HG03196 (cell line): ENCODE measurements around the gene SND1.

ENCODE experiments used
- ATAC-seq: cut with Tn5 transposase; IDR thresholded peaks from one replicate; pipeline ENCODE4 v1.9.1; 2021; ENCODE audit not compliant: unreplicated experiment

Gene SND1

DNA sequence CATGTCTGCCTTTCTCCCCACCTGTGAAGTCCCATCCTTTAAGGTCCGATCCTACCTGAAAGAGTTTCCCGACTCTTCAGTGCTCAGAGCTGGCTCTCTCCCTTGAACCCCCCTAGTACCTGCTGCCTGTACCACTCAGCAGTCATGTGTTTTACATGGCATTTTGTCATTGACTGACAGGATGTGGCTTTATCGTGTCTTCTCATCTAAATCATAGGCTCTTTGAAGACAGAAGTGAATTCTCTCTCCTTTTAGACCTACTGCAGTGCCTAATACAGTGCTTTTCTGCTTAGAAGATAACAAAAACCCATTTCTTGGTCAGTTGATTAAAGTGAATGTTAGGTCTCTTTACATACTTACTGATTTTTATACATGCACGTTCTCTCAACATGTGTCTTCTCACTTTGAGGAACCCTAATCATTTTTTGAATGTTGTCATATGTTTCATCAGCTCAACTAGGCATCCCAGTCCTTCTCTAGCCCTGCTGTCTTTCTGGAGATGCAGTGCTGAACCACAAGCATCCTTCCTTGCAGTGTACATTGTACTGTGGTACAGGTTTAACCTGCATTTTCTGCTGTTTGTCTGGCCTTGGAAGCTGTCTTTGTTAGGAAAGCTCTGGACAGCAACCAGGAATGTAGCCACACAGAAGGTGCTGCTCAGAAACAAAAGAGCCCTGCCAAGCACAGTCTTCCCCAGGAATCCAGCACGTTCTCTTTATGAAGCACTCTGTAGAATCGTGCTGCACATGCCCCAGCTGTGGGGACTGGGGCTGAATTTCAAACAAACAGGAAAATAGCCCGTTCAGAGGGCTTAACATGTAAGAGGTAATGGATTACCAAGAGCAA, 407.4 kb downstream of the SND1 start:
- no peak for ATAC-seq

DNA sequence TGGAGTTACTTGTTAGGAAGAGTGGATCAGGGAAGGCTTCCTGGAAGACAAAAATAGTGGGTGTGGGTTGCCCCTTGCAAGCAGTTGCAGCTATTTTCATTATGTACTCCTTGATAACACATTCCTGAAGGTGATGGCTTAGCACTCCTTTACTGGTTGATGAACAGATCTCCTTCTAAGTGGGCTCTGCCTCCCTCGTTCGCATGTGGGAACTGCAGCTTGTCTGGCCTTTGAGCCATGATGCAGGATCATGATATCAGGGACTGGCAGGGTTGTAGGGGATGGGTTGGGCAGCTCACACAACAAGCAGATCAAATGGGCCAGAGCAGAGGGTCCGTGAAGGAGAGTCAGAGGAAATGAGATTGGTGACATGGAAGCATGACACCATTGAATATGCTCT, 408.0 kb downstream of the SND1 start:
- no peak for ATAC-seq

DNA sequence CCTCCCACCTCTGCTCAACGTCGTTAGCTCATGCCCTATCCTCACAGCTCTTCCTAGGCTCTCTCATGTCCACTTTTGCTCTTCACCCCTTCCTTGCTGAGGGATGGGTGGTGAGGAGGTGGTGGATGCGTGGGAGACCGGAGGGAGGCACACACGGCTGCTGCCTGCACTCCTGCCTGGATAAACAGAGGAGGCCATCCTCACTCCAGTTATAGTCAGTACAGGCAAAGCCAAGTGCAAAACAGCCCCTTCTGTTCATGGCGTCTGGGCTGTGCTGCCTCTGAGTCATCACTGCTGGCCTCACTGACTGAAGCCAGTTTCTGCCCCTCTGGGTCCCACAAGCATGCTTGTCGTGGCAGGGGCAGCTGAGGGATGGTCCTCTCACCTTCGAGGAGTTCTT, 411.1 kb downstream of the SND1 start:
- no peak for ATAC-seq

DNA sequence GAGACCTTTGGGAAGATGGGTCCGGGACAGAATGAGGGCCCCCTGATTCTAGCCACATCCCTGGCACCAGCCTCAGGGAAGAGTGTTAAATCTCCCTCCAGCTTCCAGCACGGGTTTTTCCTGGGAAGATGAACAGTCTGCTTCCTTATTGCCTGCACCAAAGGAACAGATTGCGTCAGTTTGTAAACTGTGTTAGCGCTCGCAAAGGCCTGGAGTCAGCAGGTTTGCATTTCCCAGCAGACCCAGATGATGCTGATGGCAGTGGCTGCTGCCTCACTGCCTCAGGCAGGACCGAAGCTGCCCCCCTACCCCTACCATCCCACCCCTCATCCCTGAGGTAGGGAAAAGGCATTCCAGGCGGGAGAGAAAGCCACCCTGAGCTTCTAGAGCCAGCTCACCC, 413.9 kb downstream of the SND1 start:
- no peak for ATAC-seq

DNA sequence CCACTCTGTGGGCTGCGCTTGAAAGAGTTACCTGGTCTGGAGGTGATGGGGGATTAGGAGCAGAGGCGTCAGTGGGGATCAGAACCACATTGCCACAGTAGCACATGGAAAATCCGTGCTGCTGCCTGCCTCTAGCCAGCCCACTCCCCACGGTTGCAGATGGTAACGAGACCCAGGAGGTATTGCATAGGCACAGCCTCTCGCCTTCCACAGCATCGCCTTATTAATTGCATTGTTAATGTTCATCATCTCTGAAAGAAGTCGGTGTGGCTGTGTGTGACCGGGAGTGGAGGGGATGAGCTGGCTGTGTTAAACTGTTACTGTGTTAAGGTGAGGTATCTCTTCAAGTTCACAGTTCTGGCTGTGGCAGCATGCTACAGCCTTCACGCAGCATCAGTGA, 414.4 kb downstream of the SND1 start:
- no peak for ATAC-seq

DNA sequence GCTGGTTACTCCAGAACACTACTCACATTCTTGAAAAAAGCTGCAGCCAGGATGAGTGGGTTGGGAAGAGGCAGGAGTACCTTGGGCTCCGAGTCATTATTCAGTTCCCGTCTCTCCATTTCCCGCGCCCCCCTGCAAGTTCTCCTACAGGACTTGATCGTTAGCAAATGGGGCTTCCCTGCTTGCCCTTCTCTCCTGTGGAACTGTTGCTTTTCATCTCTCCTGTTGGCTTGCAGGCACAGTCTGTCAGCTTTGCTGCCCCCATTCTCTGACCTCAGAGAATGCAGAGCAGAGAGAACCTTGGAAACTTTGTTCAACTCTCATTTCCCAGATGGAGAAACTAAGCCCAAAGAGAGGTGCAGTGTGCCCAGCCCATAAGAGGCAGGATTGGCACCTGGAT, 414.9 kb downstream of the SND1 start:
- ATAC-seq = no peak

DNA sequence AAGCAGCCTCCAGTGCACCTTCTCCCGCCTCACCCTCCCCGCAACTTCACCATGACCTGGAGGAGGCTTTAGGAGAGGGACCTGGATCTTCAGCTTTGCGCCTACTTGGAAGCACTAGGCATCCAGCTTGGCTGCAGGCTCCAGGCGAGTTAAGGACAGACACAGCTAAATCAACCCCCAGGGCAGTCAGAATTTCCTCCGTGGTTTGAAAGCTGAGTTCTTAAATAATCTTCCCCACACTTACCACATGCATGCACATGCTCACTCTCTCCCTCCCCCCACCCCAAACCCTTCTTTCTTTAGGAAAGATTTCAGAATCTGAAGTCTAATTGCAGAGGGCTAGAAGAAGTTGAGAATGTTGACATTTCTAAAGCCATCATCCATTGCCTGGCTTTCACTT, 416.0 kb downstream of the SND1 start:
- no peak for ATAC-seq

DNA sequence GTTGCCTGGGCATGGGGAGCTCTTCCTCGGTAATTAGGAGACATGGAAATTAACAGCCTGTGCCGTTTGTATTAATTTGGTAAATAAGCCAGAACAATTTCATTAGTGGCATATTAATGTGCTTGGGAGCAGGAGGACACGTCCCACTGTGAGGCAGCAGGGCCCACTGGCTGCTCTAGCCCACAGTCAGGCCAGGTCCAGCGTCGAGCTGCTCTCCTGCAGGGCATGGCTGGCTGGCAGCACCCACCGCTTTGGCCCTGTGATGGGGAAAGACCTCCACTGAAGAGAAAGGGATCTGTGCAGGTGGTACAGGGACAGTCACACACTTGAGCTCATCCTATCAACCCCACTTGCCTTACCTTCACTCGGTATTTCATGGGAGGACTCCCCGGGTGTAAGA, 416.8 kb downstream of the SND1 start:
- no peak for ATAC-seq

DNA sequence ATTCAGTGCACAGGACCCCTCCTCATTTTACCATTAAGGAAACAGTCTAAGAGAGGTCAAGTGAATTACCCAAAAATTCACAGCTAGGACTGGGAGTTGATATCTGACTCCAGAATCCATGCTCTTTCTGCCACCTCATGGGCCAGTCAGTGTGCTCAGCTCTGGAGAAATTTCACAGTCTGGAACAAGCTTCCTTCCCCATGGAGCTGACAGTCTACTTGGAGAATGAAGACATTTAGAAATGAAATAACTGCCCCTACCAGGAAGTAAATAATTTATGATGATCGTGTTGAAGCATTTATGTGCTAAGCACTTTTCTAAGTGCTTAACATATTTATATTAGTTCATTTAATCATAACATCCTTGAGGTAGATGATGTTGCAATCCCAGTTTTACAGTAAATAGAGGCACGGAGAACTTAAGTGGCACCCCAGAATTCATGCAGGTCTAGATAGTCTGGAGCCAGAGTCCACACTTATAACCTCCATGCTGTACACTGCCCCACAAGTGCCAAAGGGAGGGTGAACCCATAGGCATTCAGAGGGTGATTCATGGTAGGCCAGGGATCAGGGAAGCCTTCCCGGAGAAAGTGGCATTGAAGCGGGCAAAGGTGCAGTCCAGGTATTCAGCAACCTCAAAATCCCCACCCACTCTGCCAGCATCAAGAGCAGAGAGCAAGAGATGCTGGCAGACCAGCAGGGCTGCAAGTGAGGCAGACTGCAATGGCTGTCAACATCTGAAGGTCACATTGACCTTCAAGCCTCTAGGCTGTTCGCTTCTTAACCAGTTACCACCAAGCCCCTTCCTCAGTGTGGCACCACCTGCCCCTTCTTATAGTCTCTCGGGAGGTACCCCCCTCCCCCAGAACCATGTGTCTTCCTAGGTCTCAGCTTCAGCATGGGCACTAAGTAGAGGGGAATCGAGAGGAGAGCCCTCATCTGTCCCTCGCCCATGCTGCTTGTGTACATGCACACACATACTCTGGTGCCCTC, 417.7 kb downstream of the SND1 start:
- no peak for ATAC-seq

DNA sequence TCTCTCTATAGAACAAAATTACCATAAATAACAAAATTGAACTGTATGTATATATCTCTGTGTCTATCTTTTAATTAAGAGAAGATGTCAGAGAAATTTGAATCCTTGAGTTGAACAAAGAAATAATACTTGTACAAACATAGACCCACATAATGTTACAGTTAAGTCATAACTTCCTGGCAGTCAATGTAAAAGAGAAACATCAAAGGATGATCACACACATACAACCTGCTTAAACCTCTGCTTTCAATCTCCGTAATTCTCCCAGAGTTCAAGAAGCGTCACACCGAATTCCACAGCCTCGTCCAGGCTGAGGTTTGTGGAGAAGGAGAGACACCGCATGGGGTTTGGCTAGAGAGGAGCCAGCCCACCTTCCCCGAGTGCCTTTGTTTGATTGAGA, 419.4 kb downstream of the SND1 start:
- no peak for ATAC-seq

DNA sequence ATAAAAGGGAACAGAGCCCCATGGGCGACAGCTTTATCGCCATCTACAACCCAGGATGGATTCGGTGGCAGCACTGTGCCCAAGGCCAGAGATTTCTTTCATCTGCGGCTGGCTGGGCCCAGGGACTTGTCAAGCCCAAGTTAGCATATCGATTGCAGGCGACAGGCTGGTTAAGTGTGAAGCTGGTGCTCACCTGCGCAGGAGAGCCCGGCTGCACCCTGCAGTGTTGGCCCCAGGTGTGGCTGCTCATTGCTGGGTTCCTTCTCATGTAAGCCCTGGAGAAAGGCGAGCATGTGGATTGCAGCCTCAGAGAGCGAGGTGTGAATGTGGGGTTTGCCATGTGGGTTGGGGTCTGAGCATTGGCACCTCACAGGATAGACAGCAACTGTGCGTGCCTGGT, 419.8 kb downstream of the SND1 start:
- ATAC-seq = no peak

DNA sequence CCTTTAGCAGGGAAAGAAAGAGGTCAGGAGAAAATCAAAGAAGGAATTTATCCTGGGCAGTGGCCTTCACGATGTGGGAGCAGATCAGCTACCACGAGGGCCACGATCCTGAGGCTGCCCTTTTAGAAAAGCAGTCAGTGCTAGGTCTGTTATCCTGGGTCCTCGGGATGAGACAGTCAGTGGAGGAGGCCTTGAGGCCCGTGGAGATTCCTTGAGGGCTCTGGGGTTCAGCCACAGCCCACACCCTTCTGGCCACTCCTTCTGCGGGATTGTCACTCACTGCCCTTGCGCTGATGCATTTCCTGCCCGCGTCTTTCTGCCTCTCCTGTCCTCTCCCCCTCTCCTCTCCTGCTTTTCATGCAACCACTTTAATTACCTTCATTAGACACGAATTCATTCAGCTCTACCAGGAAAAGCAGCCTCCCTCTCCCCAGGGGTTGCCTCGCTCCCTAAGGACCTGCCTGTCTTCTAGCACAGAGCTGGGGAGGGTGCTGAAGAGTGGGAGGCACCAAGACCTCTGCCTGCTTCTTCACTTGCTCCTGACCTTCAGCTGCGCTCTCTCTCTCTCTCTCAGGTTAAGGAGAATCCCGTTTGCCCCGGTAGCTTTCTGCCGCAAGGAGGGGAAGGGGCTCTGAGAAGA, 421.8 kb downstream of the SND1 start:
- ATAC-seq = no peak

DNA sequence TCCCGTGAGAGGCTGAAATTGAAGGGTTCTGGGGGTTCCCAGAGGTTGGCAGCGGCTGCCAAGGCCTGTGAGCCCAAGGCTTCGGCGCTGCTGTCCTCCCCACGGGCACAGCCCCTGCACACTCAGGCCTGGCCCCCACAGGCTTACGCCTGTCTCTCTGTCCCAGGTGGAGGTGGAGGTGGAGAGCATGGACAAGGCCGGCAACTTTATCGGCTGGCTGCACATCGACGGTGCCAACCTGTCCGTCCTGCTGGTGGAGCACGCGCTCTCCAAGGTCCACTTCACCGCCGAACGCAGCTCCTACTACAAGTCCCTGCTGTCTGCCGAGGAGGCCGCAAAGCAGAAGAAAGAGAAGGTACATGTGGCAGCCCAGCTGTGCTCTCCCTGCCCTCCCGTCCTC, 422.3 kb downstream of the SND1 start:
- no peak for ATAC-seq

DNA sequence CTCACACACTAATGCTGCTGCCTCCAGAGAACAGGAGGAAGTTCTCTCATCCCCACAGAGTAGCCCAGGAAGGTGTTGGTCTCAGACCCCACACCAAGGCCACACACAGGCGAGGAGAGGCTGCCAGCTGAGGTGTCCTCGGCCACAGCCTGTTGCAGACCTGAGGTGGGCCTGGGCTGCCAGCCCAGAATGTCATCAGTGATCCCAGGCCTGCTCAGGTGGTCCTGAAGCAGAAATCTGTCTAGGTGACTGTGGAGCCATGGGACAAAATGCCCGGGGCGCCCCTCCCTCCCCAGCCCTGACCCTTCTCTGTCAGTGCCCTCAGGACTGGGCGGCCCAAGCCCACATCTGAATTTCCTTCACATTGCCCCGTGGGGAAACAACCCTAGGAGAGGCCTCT, 422.7 kb downstream of the SND1 start:
- ATAC-seq = no peak

DNA sequence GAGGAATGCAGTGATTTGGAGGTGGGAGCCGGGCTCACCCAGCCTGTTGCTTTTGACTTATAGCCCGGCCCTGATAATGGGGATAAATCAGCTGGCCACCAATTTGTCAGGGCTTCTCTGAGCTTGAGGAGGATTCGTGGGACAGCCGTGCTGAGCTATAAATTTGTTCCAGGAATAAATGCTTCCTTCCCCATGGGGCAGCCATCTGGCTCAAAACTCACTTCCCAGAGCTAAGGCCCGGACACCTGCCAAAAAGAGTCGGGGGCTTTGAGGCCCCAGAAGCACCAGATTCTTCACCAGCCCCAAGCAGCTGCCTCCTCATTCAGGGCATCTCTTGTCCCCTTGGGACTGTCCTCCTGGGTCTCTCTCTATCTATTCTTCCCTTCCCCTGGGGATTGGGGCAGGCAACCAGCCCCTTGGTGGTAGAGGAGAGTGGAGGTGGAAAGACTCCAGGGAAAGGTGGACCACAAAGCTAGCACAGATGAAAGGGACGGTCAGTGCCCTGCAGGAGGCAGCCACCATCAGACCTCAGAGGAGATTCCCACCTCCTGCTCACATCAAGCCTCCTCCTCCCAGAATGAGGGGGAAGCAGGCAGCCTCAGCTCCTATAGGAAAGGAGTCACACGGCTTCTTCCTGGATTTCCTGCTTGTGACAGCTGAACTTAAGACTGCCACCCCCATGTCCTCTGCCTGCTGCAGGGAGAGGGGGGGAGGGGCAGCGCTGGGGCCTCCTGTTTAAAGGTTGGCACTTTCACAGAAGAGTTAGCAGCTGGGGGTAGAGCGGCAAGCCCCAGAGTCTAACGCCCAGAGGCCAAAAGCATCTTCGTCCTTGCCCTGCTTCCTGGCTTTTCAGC, 423.5 kb downstream of the SND1 start:
- no peak for ATAC-seq

DNA sequence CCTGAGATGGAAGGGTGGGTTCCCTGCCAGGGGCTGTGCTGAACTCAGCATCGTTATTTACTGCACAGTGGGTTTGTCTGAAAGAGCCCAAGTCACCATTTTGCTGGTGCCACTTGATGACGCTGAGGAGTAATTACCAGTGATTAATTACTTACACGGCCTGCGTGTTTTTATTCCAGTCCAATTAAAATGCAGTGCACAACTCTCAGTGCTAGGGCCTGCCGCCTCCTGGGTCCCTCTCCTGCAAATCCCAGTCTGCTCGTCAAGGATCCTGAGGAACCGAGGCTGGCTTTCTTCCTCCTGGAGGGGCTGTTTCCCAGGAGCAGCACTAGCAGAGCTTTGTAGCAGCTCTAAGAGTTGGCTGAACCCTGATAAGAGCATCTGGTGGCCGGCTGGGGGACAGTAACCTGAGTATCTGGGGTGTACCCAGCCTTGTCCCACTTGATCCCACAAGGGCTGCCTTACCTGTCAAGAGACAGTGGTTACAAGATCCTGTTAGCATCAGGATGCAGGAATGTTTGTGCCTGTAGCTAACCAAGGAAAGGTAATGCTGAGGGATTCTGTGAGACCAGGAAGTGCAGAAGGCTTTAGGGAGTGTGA, 424.3 kb downstream of the SND1 start:
- no peak for ATAC-seq

DNA sequence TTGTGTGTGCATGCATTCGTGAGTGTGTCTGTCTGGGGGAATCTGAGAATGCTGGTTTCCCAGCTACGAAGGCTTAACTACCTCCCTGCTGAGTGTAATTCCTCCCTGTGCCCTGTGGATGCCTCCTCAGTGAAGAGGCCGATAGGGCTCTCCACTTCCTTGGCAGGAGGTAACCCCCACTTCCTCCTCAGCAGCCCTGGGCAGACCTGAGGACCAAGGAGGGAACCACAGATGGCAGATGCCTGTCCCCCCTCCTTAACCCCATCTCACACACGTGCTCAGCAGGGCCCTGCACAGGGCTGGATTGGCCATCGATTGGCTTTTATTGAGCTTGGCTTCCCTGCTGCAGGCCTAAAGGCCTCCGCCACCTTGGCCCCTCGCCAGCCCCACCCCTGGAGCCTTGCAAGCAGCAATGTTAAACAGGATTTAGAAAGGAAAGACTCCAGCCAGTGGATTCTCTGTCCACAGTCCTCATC, 424.8 kb downstream of the SND1 start:
- ATAC-seq = no peak

DNA sequence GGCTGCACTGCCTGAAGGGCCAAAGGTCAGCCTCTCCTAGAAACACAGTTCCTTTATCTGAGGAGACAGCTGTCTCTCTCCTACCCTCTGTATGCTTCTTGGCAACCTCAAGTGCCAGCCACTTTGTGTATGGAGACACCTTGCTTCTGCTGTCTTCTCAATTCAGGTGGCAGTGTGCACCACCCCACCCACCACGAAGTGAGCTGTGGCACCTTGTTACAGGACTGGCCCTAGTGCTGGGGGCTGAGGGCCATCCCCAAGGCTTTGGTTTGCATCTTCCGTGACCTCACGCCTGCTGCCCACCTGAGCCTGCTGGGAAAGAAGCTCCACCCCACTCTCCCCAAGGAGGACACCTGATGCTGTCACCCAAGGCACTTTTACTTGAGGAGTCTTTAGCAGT, 426.3 kb downstream of the SND1 start:
- no peak for ATAC-seq

DNA sequence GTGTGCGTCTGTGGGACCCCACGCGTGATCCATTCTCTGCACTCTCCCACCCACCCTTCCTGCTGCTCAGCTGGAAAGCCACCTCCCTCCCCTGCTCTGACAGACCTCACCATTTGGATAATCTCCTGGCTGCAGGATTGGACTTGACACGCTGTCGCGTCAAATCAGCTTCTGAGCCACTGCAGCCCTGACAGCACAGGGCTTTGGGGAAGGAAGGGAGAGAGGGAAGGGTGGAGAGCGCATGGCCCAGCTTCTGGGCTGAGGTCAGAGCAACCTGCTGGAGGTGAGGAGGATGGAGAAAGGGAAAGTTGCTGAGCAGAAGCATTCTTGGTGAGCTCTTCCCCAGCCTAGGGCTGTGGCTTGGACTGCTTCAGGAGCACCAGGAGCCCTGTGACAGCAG, 428.2 kb downstream of the SND1 start:
- no peak for ATAC-seq

DNA sequence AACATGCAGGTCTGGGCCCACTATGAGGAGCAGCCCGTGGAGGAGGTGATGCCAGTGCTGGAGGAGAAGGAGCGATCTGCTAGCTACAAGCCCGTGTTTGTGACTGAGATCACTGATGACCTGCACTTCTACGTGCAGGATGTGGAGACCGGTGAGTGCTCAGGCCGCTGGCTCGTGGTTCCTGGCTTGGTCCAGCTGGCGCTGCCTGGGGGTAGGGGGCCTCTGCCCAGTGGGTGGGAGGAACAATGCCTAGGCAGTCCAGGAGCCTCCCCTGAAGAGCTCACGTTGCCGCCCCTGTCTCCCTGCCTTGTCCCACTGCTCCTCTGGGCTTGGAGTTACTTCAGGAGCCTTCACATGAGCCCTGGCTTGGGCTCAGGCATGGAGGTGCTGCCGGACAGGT, 429.4 kb downstream of the SND1 start:
- no peak for ATAC-seq
